OCI-LY7 (cell line): ENCODE data around the gene TBC1D10A.

Experiments
- EZH2phosphoT487 ChIP-seq: fragments of 200-600 bp; sonication (generic); IDR thresholded peaks from 2 replicates; pipeline ENCODE4 v1.6.1; 2018; ENCODE audit warnings: low read depth, borderline replicate concordance, mild to moderate bottlenecking, mixed run types, antibody characterized with exemption, low read length, moderate library complexity, mixed read lengths
- TF ChIP-seq, protein P1 (sequence below): fragments of 200-600 bp; sonication (generic); conservative IDR thresholded peaks from 2 replicates; pipeline ENCODE4 v1.5.1; 2014; ENCODE audit warnings: mild to moderate bottlenecking, antibody characterized with exemption, low read length, moderate library complexity, mixed read lengths

- TF ChIP-seq, protein P1, sequence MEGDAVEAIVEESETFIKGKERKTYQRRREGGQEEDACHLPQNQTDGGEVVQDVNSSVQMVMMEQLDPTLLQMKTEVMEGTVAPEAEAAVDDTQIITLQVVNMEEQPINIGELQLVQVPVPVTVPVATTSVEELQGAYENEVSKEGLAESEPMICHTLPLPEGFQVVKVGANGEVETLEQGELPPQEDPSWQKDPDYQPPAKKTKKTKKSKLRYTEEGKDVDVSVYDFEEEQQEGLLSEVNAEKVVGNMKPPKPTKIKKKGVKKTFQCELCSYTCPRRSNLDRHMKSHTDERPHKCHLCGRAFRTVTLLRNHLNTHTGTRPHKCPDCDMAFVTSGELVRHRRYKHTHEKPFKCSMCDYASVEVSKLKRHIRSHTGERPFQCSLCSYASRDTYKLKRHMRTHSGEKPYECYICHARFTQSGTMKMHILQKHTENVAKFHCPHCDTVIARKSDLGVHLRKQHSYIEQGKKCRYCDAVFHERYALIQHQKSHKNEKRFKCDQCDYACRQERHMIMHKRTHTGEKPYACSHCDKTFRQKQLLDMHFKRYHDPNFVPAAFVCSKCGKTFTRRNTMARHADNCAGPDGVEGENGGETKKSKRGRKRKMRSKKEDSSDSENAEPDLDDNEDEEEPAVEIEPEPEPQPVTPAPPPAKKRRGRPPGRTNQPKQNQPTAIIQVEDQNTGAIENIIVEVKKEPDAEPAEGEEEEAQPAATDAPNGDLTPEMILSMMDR, result peak; percentile 96
- no peak for TF ChIP-seq EZH2phosphoT487
Observed at GRCh38 chr22:30262917-30263741, 63.6 kb downstream of the TBC1D10A start.
